ENCODE measurements around the gene FMNL2.

- TF ChIP-seq, protein P1, sequence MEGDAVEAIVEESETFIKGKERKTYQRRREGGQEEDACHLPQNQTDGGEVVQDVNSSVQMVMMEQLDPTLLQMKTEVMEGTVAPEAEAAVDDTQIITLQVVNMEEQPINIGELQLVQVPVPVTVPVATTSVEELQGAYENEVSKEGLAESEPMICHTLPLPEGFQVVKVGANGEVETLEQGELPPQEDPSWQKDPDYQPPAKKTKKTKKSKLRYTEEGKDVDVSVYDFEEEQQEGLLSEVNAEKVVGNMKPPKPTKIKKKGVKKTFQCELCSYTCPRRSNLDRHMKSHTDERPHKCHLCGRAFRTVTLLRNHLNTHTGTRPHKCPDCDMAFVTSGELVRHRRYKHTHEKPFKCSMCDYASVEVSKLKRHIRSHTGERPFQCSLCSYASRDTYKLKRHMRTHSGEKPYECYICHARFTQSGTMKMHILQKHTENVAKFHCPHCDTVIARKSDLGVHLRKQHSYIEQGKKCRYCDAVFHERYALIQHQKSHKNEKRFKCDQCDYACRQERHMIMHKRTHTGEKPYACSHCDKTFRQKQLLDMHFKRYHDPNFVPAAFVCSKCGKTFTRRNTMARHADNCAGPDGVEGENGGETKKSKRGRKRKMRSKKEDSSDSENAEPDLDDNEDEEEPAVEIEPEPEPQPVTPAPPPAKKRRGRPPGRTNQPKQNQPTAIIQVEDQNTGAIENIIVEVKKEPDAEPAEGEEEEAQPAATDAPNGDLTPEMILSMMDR (tag by site-specific recombination; IDR thresholded peaks at IDR 0.05) = no peak
- TF ChIP-seq SP2 (tag by site-specific recombination; IDR thresholded peaks at IDR 0.05) = no peak
- TF ChIP-seq TCF7L2 (IDR thresholded peaks at IDR 0.05; ENCODE audit: borderline replicate concordance, low read depth, low read length) = no peak
Measured at GRCh38 chr2:152686321-152686720, 351.3 kb downstream of the FMNL2 start.

Data from HEK293 (cell line).